Measurements from ENCODE around the gene KIRREL1. TPM values are rescaled to one million over a fixed set of nuclear protein-coding genes. Genes with fewer than 3 reads are reported as not detected.

Gene KIRREL1
- total RNA-seq, 1 donor from 2014 or later: 66.8 TPM

- no peak overlapping the region for H3K4me3 Mint-ChIP-seq (ENCODE audit: unreplicated experiment)
- H3K27ac Mint-ChIP-seq (ENCODE audit: unreplicated experiment): no peak overlapping the region
- peaks cover 24% of the 10 kb centered on the region for H3K4me1 Mint-ChIP-seq (ENCODE audit: unreplicated experiment)
- DNase-seq (ENCODE audit: low spot score): no peak
- peaks cover 4% of the 10 kb centered on the region for H3K27me3 Mint-ChIP-seq (ENCODE audit: unreplicated experiment)
- no peaks in the 10 kb centered on the region for H3K9me3 Mint-ChIP-seq (ENCODE audit: unreplicated experiment)
- H3K36me3 Mint-ChIP-seq (ENCODE audit: low read depth, unreplicated experiment): no peaks in the 10 kb centered on the region
- TF ChIP-seq CTCF (IDR thresholded peaks at IDR 0.05; ENCODE audit: unreplicated experiment): no peak
Observed at GRCh38 chr1:158107916-158108315, 114.5 kb downstream of the KIRREL1 start.

GRCh38 chr1:158112994-158113758 lies 119.7 kb downstream of the KIRREL1 start:
- peak; percentile 70 for DNase-seq (ENCODE audit: low spot score)
- TF ChIP-seq CTCF (IDR thresholded peaks at IDR 0.05; ENCODE audit: unreplicated experiment): peak; percentile 63
- Mint-ChIP-seq H3K9me3 (ENCODE audit: unreplicated experiment) (no peaks in the 10 kb centered on the region), H3K4me3 (ENCODE audit: unreplicated experiment) (peak overlapping the region; percentile 88), H3K27me3 (ENCODE audit: unreplicated experiment) (peaks cover 15% of the 10 kb centered on the region), H3K27ac (ENCODE audit: unreplicated experiment) (peak overlapping the region; percentile 53), H3K36me3 (ENCODE audit: low read depth, unreplicated experiment) (no peaks in the 10 kb centered on the region), H3K4me1 (ENCODE audit: unreplicated experiment) (peaks cover 9% of the 10 kb centered on the region)

- Mint-ChIP-seq H3K27ac (ENCODE audit: unreplicated experiment) (peak overlapping the region; percentile 49), H3K27me3 (ENCODE audit: unreplicated experiment) (peaks cover 15% of the 10 kb centered on the region), H3K4me3 (ENCODE audit: unreplicated experiment) (peak overlapping the region; percentile 88), H3K36me3 (ENCODE audit: low read depth, unreplicated experiment) (no peaks in the 10 kb centered on the region), H3K9me3 (ENCODE audit: unreplicated experiment) (no peaks in the 10 kb centered on the region), H3K4me1 (ENCODE audit: unreplicated experiment) (peaks cover 9% of the 10 kb centered on the region)
- no peak for TF ChIP-seq CTCF (IDR thresholded peaks at IDR 0.05; ENCODE audit: unreplicated experiment)
- no peak for DNase-seq (ENCODE audit: low spot score)
Observed at GRCh38 chr1:158113759-158114127, 120.3 kb downstream of the KIRREL1 start.

- peaks cover 15% of the 10 kb centered on the region for H3K27me3 Mint-ChIP-seq (ENCODE audit: unreplicated experiment)
- peaks cover 9% of the 10 kb centered on the region for H3K4me1 Mint-ChIP-seq (ENCODE audit: unreplicated experiment)
- TF ChIP-seq CTCF (IDR thresholded peaks at IDR 0.05; ENCODE audit: unreplicated experiment): no peak
- H3K27ac Mint-ChIP-seq (ENCODE audit: unreplicated experiment): no peak overlapping the region
- H3K4me3 Mint-ChIP-seq (ENCODE audit: unreplicated experiment): no peak overlapping the region
- DNase-seq (ENCODE audit: low spot score): no peak
- H3K9me3 Mint-ChIP-seq (ENCODE audit: unreplicated experiment): no peaks in the 10 kb centered on the region
- no peaks in the 10 kb centered on the region for H3K36me3 Mint-ChIP-seq (ENCODE audit: low read depth, unreplicated experiment)
Observed at GRCh38 chr1:158115126-158115525, 121.7 kb downstream of the KIRREL1 start.
